ENCODE results near the gene ZNF532. TPM values are rescaled to one million over a fixed set of nuclear protein-coding genes. Genes with fewer than 3 reads are reported as not detected.

Gene ZNF532, protein sequence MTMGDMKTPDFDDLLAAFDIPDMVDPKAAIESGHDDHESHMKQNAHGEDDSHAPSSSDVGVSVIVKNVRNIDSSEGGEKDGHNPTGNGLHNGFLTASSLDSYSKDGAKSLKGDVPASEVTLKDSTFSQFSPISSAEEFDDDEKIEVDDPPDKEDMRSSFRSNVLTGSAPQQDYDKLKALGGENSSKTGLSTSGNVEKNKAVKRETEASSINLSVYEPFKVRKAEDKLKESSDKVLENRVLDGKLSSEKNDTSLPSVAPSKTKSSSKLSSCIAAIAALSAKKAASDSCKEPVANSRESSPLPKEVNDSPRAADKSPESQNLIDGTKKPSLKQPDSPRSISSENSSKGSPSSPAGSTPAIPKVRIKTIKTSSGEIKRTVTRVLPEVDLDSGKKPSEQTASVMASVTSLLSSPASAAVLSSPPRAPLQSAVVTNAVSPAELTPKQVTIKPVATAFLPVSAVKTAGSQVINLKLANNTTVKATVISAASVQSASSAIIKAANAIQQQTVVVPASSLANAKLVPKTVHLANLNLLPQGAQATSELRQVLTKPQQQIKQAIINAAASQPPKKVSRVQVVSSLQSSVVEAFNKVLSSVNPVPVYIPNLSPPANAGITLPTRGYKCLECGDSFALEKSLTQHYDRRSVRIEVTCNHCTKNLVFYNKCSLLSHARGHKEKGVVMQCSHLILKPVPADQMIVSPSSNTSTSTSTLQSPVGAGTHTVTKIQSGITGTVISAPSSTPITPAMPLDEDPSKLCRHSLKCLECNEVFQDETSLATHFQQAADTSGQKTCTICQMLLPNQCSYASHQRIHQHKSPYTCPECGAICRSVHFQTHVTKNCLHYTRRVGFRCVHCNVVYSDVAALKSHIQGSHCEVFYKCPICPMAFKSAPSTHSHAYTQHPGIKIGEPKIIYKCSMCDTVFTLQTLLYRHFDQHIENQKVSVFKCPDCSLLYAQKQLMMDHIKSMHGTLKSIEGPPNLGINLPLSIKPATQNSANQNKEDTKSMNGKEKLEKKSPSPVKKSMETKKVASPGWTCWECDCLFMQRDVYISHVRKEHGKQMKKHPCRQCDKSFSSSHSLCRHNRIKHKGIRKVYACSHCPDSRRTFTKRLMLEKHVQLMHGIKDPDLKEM (N-terminal part only)
- 254 and 258 TPM in 2 replicates for total RNA-seq (2021)
- long read RNA-seq, full-length matches to known transcripts, result 12 of 158 reads
- long read RNA-seq, partial matches to known transcripts, result 93 of 158 reads
- long read RNA-seq, other reads (novel, unspliced or antisense), result 53 of 158 reads

DNA sequence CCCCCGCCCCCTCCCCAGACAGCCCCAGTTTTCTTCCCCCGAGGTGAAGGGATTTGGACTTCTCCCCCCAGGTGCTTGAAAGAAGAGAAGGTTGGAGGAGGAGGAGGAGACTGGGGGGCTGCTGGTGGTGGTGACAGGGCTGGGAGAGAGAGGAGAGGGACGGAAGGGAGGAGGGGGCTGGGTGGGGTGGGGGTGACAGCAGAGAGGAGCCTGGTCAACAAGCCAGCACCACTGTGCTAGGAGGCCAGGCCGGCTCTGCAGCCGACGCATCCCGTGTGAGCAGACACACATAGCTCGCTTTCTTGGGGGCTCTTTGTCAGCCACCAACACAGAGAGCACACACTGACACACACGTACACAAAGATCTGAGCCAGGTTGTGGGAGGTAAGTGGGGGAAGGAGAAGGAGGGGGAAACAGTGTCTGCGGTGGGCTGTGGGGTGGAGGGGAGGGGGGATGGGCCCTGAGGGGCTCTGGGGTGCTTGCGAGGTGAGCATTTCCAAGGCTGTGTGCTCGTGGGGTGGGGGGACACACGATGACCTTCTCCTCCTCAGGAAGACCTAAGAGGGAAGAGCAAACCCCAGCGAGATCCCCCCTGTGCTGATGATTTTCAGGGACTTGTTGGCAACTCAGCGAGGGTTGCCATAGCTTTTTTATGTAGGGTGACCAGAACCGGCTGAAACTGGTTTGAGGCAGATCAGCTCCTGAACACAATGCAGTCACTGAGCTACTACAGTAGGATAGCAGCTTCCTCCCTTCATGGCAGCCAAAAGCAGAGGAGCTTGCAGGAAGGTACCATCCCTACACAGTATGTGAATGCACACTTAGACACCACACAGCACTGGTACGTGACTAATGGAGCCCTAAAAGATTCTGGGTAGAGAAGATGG is at the start of gene ZNF532:
Gene ZNF532, plus strand, starts transcription at position 732 of the 887 bp plus-strand sequence. CDS start 53,411 bp downstream, outside the sequence.
- peak within 1 kb of the TSS; percentile 77 for H3K4me2 ChIP-seq (ENCODE audit: insufficient read depth, insufficient read length, low read length)
- no peaks in the 10 kb centered on the region for H3K9me3 ChIP-seq (ENCODE audit: control insufficient read depth, low read depth, low read length)
- H4K91ac ChIP-seq (ENCODE audit: insufficient read length, low read depth, low read length), result no peak within 1 kb of the TSS
- no peak within 1 kb of the TSS for H4K8ac ChIP-seq (replicated peaks; ENCODE audit: insufficient read length, low read depth, low read length)
- peaks cover 4 to 6% of the 10 kb centered on the region in 2 experiments; a peak in 2 of 5 replicates for H3K9me3 Mint-ChIP-seq
- H2AFZ ChIP-seq (ENCODE audit: low read length), result no peak within 1 kb of the TSS
- no CpG with 5 or more reads among the region's 17 CpGs for WGBS (ENCODE audit: extremely low coverage, insufficient read length, low lambda C conversion rate)
- H4K5ac ChIP-seq (ENCODE audit: insufficient read length, low read depth, low read length), result peak within 1 kb of the TSS; percentile 18
- peak within 1 kb of the TSS; percentile 79 to 85 for H3K4me3 Mint-ChIP-seq
- H3K9ac ChIP-seq (ENCODE audit: extremely low read depth, insufficient read length, low read length), result peak within 1 kb of the TSS; percentile 66
- peaks cover 43 to 53% (median 47%) of the 10 kb centered on the region in 3 experiments for H3K36me3 Mint-ChIP-seq (ENCODE audit: insufficient read depth in 1 of 3, low read depth in 3 of 3)
- H2BK20ac ChIP-seq (ENCODE audit: low read depth, low read length, poor library complexity, severe bottlenecking), result no peak within 1 kb of the TSS
- no peaks in the 10 kb centered on the region for H3K27me3 Mint-ChIP-seq (ENCODE audit: low read depth)
- no peak within 1 kb of the TSS for H2AK5ac ChIP-seq (ENCODE audit: insufficient read length, low read length)
- H4K20me1 ChIP-seq (ENCODE audit: control insufficient read depth, insufficient read depth, insufficient read length), result no peaks in the 10 kb centered on the region
- H3K23me2 ChIP-seq (ENCODE audit: insufficient read length, low read depth, low read length, poor library complexity, severe bottlenecking), result no peaks in the 10 kb centered on the region
- peak within 1 kb of the TSS; percentile 88 for H3K18ac ChIP-seq (ENCODE audit: insufficient read length, low read depth, low read length)
- TF ChIP-seq, protein P1, sequence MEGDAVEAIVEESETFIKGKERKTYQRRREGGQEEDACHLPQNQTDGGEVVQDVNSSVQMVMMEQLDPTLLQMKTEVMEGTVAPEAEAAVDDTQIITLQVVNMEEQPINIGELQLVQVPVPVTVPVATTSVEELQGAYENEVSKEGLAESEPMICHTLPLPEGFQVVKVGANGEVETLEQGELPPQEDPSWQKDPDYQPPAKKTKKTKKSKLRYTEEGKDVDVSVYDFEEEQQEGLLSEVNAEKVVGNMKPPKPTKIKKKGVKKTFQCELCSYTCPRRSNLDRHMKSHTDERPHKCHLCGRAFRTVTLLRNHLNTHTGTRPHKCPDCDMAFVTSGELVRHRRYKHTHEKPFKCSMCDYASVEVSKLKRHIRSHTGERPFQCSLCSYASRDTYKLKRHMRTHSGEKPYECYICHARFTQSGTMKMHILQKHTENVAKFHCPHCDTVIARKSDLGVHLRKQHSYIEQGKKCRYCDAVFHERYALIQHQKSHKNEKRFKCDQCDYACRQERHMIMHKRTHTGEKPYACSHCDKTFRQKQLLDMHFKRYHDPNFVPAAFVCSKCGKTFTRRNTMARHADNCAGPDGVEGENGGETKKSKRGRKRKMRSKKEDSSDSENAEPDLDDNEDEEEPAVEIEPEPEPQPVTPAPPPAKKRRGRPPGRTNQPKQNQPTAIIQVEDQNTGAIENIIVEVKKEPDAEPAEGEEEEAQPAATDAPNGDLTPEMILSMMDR (conservative IDR thresholded peaks at IDR 0.05), result no peak
- H3K79me1 ChIP-seq (ENCODE audit: insufficient read depth, low read depth, low read length, poor library complexity, severe bottlenecking), result no peaks in the 10 kb centered on the region
- peaks cover 84 to 85% of the 10 kb centered on the region in 2 experiments for H3K4me1 Mint-ChIP-seq
- H2BK12ac ChIP-seq (ENCODE audit: insufficient read length, low read depth, low read length), result peak within 1 kb of the TSS; percentile 31
- H2BK5ac ChIP-seq (ENCODE audit: insufficient read length, low read length), result peak within 1 kb of the TSS; percentile 6
- no peak within 1 kb of the TSS for H2BK15ac ChIP-seq (ENCODE audit: low read depth, low read length)
- no peaks in the 10 kb centered on the region for H3K27me3 ChIP-seq (ENCODE audit: insufficient read depth, low read length)
- H3K27ac Mint-ChIP-seq, result peak within 1 kb of the TSS; percentile 97 to 99 (median 97)
- peak within 1 kb of the TSS; percentile 88 for H3K14ac ChIP-seq (ENCODE audit: insufficient read depth, low read length)
- H3T11ph ChIP-seq (ENCODE audit: low read length), result no peak within 1 kb of the TSS
- peaks cover 14% of the 10 kb centered on the region; the same call in 1 of the 2 replicates for H3K4me1 ChIP-seq (ENCODE audit: insufficient read depth, low read length)
- H3K27ac ChIP-seq (ENCODE audit: insufficient read length, low read depth, low read length), result peak within 1 kb of the TSS; percentile 86
- H3K56ac ChIP-seq (ENCODE audit: insufficient read length, low read depth, low read length), result no peak within 1 kb of the TSS
- H2BK120ac ChIP-seq (ENCODE audit: low read depth, low read length, poor library complexity, severe bottlenecking), result peak within 1 kb of the TSS; percentile 7
- H3K79me2 ChIP-seq (ENCODE audit: insufficient read depth, low read length), result peaks cover 34% of the 10 kb centered on the region; the same call in 1 of the 2 replicates
- H3K4ac ChIP-seq (ENCODE audit: low read depth, low read length), result no peak within 1 kb of the TSS; the same call in 1 of the 2 replicates
- no peak within 1 kb of the TSS for H3K23ac ChIP-seq (ENCODE audit: insufficient read length, low read depth, low read length)
- DNase-seq, result peak; percentile 58

Data from H9 (cell line).